HG03108 (cell line): ENCODE results near the gene DCHS1.

ENCODE experiments used
- ATAC-seq: cut with Tn5 transposase; IDR thresholded peaks from one replicate; pipeline ENCODE4 v1.9.1; 2021; ENCODE audit warnings: moderate library complexity; ENCODE audit not compliant: unreplicated experiment

Gene DCHS1

GRCh38 chr11:6671991-6672390 is 16.4 kb upstream of the DCHS1 start:
- ATAC-seq = no peak

GRCh38 chr11:6670202-6670830 is 14.7 kb upstream of the DCHS1 start:
- no peak for ATAC-seq

- ATAC-seq = no peak
These were observed 12.2 kb upstream of the DCHS1 start for GRCh38 chr11:6667733-6668374.

- no peak for ATAC-seq
These were observed 10.9 kb upstream of the DCHS1 start for GRCh38 chr11:6666302-6667183.

DNA sequence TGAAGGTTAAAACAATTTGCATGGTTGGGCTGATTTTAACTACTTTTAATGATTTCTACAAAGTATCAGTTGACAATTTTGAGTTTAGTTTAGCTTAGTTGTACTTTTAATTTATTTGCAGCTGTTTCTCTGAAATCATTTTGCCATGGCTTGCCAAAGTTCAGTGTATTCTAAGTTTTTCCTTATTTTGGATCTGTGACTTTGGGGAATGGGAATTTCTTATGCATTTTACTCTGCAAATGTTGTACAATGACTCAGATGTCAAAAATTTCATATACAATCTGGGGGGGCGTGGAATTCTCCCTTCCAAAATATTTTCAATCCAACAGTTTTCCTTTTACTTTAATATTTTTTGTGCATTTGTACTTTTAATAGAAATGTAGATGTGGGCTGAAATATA is 8.9 kb upstream of the DCHS1 start:
- no peak for ATAC-seq

- ATAC-seq = no peak
These were observed 8.3 kb upstream of the DCHS1 start for GRCh38 chr11:6663794-6664469.

DNA sequence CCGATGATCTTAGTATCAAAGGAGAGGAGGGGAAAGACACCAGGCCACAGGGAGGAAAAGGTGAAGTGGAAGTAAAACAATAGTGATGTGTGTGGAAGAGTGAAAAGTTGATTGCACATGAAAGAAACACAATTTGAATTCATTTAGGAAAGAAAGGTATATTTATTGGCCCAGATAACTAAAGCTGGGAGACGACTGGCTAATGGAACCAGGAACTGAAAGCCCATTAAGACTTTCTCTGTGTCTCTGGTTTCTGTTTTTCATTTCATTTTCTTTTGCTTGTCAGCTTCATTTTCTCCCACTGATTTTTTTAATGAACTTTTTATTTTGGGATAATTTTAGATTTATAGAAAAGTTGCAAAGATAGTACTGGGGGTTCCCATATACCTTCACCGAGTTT is 5.1 kb upstream of the DCHS1 start:
- ATAC-seq = no peak

DNA sequence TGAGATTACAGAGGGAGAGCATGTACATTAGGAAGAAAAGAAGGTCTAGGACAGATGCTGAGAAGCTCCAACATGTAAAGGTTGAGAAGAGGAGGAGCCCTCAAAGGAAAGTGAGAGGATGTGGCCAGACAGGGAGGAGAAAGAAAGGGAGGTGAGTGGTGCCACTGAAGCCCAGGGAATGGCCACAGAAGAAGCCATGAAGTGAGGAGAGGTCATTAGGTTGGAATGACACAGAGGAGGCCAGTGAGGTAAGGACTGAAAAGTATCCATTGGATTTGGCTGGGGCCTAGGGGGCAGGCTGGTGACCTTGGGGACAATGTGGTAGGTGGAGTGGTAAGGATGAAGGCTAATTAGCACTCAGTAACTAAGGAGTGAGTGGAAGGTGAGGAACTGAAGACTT is 3.0 kb upstream of the DCHS1 start:
- ATAC-seq = no peak

- ATAC-seq = no peak
These were observed 1.7 kb upstream of the DCHS1 start for GRCh38 chr11:6657346-6657745.

DNA sequence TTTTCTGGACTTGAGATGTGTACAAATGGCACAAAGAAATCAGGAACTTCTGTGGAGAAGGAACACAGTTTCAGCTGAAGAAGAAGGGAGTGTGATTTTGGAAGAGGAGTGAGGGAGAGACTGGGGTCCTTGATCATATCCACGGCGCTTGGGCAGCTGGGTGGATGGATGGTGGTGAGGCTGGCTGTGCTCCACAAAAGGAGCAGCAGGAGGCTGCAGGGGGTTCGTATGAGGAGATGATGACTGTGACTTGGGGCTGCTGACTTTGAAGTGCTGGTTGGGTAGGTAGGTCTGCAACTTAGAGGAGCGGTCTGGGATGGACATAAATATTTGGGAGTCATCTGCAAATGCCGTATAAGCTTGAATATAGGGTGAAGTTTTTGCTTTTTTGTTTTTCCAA is 1.3 kb upstream of the DCHS1 start:
- no peak for ATAC-seq

GRCh38 chr11:6656584-6656915 is 941 bp upstream of the DCHS1 start:
- no peak for ATAC-seq

DNA sequence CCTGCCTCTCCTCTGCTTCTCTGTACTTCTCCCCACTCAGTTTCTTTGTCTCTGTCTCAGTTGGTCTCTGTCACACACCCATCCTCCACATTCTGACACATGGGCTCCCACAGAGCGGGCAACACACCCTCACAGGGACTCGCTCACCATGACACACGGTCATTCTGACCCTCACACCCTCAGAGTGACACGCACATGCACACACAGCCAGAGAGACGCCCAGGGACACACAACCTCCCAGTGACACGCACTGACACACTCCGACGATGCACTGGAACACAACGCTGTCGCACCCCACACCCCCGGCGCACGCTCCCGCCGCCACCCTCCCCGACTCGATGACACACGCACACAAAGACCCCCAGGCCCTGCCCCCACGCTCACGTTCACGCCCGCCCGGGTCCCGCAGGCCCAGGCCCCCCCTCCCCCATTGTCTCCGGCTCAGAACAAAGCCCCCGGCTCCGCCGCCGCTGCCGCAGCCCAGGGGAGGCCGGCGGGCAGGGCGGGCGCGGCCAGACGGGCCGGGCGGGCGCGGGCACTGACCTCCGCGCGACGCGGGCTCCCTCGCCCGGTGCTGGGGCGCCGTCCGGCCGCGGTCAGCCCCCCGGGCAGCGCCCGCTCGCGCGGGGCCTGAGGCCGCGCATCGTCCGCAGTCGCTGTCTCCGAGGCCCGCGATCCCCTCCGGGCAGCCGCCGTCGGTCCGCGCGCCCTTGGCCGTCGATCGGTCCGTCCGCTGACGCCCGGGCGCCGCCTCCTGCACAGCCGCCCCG is 404 bp downstream of the DCHS1 start:
- no peak for ATAC-seq

- ATAC-seq = no peak
These were observed 1.2 kb downstream of the DCHS1 start for GRCh38 chr11:6654281-6655019.

GRCh38 chr11:6653656-6654055 is 2.0 kb downstream of the DCHS1 start:
- no peak for ATAC-seq

DNA sequence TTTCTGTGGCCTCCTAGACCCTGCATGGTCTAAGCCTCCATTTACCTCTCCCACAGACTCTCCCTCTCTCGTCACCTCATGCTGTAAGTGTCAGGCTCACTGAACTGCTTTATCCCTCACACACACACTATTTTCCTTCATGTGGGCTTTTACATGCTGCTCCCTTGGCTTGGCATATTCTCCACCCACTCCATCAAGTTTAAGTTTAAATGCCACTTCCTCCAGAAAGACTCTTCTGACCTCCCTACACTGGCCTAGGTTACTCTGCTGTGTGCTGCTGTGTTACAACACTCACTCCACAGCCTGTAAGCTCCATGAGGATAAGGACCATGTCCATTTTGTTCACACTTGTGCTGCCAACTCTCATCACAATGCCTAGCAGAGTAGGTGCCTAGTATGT is 2.5 kb downstream of the DCHS1 start:
- no peak for ATAC-seq

DNA sequence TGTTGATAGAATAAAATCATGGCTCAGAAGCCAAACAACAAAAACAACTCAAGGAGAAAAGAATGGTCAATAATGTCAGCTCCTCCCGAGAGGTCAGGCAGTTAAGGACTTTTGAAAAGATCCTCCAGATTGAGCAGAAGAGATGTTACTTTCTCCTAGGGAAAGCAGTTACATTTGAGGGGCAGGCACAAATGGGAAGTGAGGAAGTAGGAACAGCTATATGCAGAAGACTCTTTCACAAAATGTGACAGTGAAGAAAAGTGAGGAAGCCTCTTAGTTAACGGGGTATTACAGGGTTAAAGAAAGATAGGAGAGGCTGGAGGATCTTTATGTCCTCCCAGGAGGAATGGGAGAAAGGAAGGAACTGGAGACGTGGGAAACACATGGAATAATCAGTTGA is 3.4 kb downstream of the DCHS1 start:
- no peak for ATAC-seq

GRCh38 chr11:6650980-6651379 is 4.6 kb downstream of the DCHS1 start:
- no peak for ATAC-seq

- no peak for ATAC-seq
These were observed 5.5 kb downstream of the DCHS1 start for GRCh38 chr11:6650104-6650503.

DNA sequence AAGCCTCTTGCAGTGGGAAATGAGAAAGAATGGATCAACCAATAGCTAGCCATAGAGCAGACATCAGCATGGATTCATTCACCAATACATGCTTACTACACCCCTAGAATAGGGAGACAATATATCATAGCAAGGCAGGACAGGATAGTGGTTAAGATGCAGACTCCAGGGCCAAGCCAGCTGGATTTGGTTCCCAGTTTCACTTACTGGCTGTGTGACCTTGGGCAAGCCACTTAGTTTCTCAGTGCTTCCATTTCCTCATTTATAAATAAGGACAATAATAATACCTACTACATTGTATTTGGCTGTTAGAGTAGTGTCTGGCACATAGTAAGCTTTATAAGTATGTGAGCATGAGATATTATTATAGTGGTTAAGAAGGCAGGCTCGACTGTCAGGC is 7.1 kb downstream of the DCHS1 start:
- no peak for ATAC-seq

GRCh38 chr11:6647836-6648235 is 7.8 kb downstream of the DCHS1 start:
- ATAC-seq = no peak
